Breast epithelium (tissue), 3 donors: ENCODE measurements around the gene EMC6.

Source experiments
- POLR2A ChIP-seq: fragments of 450-650 bp; IDR thresholded peaks from one replicate; pipeline ENCODE4 v1.6.1; 2016; ENCODE audit warnings: antibody characterized with exemption, mild to moderate bottlenecking, moderate library complexity
- POLR2AphosphoS5 ChIP-seq, 3 donors: sonication (generic); formaldehyde crosslinking; IDR thresholded peaks; one replicate each; pipeline ENCODE4 v1.6.1; 2017; ENCODE audit warnings: antibody characterized with exemption in 3 of 3
- TF ChIP-seq, protein P1 (sequence below), 3 donors: fragments of 450-650 bp; IDR thresholded peaks; one replicate each; pipeline ENCODE4 v1.5.1; 2016 to 2017; ENCODE audit warnings: antibody characterized with exemption in 3 of 3, mild to moderate bottlenecking in 3 of 3, moderate library complexity in 3 of 3

DNA sequence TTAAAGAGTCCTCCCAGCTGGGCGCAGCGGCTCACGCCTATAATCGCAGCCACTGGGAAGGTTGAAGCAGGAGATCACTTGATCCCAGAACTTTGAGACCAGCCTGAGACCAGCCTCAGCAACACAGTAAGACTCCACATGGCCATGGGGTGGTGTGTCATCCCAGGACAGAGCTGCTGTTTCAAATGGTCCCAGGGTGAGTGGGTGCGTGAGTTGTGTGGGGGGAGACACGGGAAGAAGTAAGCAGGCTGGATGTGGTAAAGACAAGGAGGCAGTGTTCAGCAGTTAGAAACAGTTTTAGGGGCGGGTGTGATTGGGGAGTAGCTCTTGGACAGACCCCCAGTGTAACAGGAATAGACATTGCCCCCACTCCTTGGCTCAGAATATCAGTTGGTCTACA lies 36.3 kb upstream of the EMC6 start:
- TF ChIP-seq, protein P1, sequence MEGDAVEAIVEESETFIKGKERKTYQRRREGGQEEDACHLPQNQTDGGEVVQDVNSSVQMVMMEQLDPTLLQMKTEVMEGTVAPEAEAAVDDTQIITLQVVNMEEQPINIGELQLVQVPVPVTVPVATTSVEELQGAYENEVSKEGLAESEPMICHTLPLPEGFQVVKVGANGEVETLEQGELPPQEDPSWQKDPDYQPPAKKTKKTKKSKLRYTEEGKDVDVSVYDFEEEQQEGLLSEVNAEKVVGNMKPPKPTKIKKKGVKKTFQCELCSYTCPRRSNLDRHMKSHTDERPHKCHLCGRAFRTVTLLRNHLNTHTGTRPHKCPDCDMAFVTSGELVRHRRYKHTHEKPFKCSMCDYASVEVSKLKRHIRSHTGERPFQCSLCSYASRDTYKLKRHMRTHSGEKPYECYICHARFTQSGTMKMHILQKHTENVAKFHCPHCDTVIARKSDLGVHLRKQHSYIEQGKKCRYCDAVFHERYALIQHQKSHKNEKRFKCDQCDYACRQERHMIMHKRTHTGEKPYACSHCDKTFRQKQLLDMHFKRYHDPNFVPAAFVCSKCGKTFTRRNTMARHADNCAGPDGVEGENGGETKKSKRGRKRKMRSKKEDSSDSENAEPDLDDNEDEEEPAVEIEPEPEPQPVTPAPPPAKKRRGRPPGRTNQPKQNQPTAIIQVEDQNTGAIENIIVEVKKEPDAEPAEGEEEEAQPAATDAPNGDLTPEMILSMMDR (IDR thresholded peaks at IDR 0.05) = no peak
- TF ChIP-seq POLR2AphosphoS5 (IDR thresholded peaks at IDR 0.05) = no peak
- TF ChIP-seq POLR2A = no peak
